NCI-H2029 (cell line): Measurements from ENCODE around the gene ARSI.

Source experiments
- DNase-seq: peaks from one replicate; lab custom pipeline; 2025; lab: John Stamatoyannopoulos, UW

The ARSI gene

GRCh38 chr5:150307617-150308426 is 5.1 kb upstream of the ARSI start:
- no peak for DNase-seq

GRCh38 chr5:150306775-150307174 is 4.1 kb upstream of the ARSI start:
- no peak for DNase-seq

- DNase-seq: no peak
These were observed 2.9 kb upstream of the ARSI start for GRCh38 chr5:150305557-150305956.

GRCh38 chr5:150305095-150305494 is 2.4 kb upstream of the ARSI start:
- no peak for DNase-seq

GRCh38 chr5:150304481-150305081 is 1.9 kb upstream of the ARSI start:
- no peak for DNase-seq

GRCh38 chr5:150303660-150304386 is 1.1 kb upstream of the ARSI start:
- no peak for DNase-seq

- no peak for DNase-seq
These were observed 438 bp upstream of the ARSI start for GRCh38 chr5:150303070-150303615.

GRCh38 chr5:150301901-150302300 is 804 bp downstream of the ARSI start:
- DNase-seq: no peak

GRCh38 chr5:150301170-150301505 is 1.6 kb downstream of the ARSI start:
- no peak for DNase-seq

GRCh38 chr5:150300496-150301169 is 2.1 kb downstream of the ARSI start:
- no peak for DNase-seq

- DNase-seq: no peak
These were observed 3.0 kb downstream of the ARSI start for GRCh38 chr5:150299571-150300327.

- no peak for DNase-seq
These were observed 3.8 kb downstream of the ARSI start for GRCh38 chr5:150298701-150299451.

GRCh38 chr5:150297934-150298595 is 4.6 kb downstream of the ARSI start:
- no peak for DNase-seq

- no peak for DNase-seq
These were observed 5.3 kb downstream of the ARSI start for GRCh38 chr5:150297236-150297890.

- no peak for DNase-seq
These were observed 6.2 kb downstream of the ARSI start for GRCh38 chr5:150296496-150296895.

GRCh38 chr5:150295741-150296486 is 6.8 kb downstream of the ARSI start:
- no peak for DNase-seq

GRCh38 chr5:150295172-150295634 is 7.5 kb downstream of the ARSI start:
- no peak for DNase-seq

- DNase-seq: no peak
These were observed 8.1 kb downstream of the ARSI start for GRCh38 chr5:150294551-150295071.
